Ishikawa (cell line): ENCODE measurements around the gene TBL1Y.

Experiments
- CEBPB ChIP-seq: IDR thresholded peaks from 2 replicates; pipeline ENCODE4 v1.6.1; 2012
- CREB1 ChIP-seq: IDR thresholded peaks from 2 replicates; pipeline ENCODE4 v1.6.1; 2012; ENCODE audit warnings: low read depth
- EGR1 ChIP-seq: IDR thresholded peaks from 2 replicates; pipeline ENCODE4 v1.6.1; 2012
- EP300 ChIP-seq: IDR thresholded peaks from 2 replicates; pipeline ENCODE4 v1.6.1; 2012; ENCODE audit warnings: borderline replicate concordance
- FOXM1 ChIP-seq: IDR thresholded peaks from 2 replicates; pipeline ENCODE4 v1.6.1; 2012; ENCODE audit warnings: low read depth, borderline replicate concordance
- NFIC ChIP-seq: IDR thresholded peaks from 2 replicates; pipeline ENCODE4 v1.6.1; 2012
- RAD21 ChIP-seq: IDR thresholded peaks from 2 replicates; pipeline ENCODE4 v1.6.1; 2012; ENCODE audit warnings: low read depth
- TAF1 ChIP-seq: IDR thresholded peaks from 2 replicates; pipeline ENCODE4 v1.6.1; 2012; ENCODE audit warnings: low read depth, mild to moderate bottlenecking
- TCF12 ChIP-seq: IDR thresholded peaks from 2 replicates; pipeline ENCODE4 v1.6.1; 2012; ENCODE audit warnings: low read depth
- TEAD4 ChIP-seq: IDR thresholded peaks from 2 replicates; pipeline ENCODE4 v1.6.1; 2012
- YY1 ChIP-seq: IDR thresholded peaks from 2 replicates; pipeline ENCODE4 v1.6.1; 2012; ENCODE audit warnings: low read depth
- ZBTB7A ChIP-seq: IDR thresholded peaks from 2 replicates; pipeline ENCODE4 v1.6.1; 2012; ENCODE audit warnings: low read depth
- TF ChIP-seq, protein P1 (sequence below): IDR thresholded peaks from 2 replicates; pipeline ENCODE4 v1.6.1; 2012; ENCODE audit warnings: low read depth, mild to moderate bottlenecking
- TF ChIP-seq, protein P2 (sequence below): IDR thresholded peaks from 2 replicates; pipeline ENCODE4 v1.6.1; 2012
- TF ChIP-seq, protein P3 (sequence below): IDR thresholded peaks from 2 replicates; pipeline ENCODE4 v1.6.1; 2012

Gene TBL1Y

DNA sequence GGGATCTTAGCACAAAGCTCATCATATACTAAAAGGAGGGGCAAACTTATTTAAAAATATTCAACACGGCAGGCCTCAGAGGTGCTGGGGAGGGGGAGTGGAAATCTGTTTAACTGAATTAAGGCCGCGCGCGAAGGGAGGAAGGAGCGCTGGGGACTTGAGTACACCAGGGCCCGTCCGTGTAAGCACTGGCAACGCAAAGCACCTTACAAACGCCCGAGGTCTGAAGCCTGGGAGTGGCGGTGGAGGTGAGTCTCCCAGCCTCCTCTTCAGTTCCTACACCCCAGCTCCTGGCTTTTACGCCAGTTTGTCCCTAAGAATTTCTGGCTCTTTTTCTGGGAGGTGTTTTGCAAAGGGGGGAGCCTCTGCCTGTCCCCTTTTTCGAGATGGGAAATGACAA is 641 bp upstream of the TBL1Y start:
- TF ChIP-seq ZBTB7A (no peak), RAD21 (no peak), EP300 (no peak), CREB1 (no peak), CEBPB (no peak), YY1 (no peak), TEAD4 (no peak), NFIC (no peak), EGR1 (no peak), FOXM1 (no peak), TCF12 (no peak), TAF1 (no peak)
- TF ChIP-seq, protein P1, sequence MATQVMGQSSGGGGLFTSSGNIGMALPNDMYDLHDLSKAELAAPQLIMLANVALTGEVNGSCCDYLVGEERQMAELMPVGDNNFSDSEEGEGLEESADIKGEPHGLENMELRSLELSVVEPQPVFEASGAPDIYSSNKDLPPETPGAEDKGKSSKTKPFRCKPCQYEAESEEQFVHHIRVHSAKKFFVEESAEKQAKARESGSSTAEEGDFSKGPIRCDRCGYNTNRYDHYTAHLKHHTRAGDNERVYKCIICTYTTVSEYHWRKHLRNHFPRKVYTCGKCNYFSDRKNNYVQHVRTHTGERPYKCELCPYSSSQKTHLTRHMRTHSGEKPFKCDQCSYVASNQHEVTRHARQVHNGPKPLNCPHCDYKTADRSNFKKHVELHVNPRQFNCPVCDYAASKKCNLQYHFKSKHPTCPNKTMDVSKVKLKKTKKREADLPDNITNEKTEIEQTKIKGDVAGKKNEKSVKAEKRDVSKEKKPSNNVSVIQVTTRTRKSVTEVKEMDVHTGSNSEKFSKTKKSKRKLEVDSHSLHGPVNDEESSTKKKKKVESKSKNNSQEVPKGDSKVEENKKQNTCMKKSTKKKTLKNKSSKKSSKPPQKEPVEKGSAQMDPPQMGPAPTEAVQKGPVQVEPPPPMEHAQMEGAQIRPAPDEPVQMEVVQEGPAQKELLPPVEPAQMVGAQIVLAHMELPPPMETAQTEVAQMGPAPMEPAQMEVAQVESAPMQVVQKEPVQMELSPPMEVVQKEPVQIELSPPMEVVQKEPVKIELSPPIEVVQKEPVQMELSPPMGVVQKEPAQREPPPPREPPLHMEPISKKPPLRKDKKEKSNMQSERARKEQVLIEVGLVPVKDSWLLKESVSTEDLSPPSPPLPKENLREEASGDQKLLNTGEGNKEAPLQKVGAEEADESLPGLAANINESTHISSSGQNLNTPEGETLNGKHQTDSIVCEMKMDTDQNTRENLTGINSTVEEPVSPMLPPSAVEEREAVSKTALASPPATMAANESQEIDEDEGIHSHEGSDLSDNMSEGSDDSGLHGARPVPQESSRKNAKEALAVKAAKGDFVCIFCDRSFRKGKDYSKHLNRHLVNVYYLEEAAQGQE: no peak
- TF ChIP-seq, protein P2, sequence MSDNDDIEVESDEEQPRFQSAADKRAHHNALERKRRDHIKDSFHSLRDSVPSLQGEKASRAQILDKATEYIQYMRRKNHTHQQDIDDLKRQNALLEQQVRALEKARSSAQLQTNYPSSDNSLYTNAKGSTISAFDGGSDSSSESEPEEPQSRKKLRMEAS: no peak
- TF ChIP-seq, protein P3, sequence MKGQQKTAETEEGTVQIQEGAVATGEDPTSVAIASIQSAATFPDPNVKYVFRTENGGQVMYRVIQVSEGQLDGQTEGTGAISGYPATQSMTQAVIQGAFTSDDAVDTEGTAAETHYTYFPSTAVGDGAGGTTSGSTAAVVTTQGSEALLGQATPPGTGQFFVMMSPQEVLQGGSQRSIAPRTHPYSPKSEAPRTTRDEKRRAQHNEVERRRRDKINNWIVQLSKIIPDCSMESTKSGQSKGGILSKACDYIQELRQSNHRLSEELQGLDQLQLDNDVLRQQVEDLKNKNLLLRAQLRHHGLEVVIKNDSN: no peak

DNA sequence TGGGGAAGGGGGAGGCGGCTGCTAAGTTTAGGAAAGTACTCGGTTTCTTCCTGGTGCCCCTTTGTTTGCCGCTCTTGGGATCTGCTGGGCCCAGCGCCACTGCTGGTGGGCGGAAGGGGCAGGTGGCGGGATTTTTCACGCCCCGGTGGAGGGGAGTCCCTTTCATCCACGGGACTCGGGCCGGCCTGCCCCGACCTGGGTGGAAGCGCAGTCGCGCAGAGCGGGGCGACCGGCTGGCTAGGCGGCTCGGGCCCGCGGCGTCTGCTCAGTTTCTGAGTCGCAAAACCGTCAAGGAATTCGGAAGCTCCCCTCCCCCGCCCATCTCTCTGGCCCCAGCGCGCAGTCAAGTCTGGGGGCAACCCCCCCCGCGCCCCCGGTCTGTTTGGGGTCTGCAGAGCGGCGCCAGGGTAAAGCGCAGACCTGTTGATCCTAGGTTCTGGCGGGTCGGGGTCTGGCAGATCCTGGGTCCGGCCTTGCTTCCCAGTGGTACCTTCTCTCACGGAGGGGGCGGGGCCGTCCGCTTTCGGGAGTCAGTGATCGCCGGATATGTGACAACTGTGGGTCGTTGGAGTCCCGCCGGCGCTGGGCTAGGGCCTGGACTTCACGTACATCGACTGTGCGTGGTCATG is 870 bp downstream of the TBL1Y start, which contains the start of gene AMELY:
AMELY (minus strand) TSS at position 500 of the 629 bp plus-strand sequence. CDS start 39,144 bp downstream, outside the sequence.
- no peak for TF ChIP-seq RAD21
- TF ChIP-seq CREB1: no peak
- no peak for TF ChIP-seq NFIC
- no peak for TF ChIP-seq FOXM1
- no peak for TF ChIP-seq ZBTB7A
- no peak for TF ChIP-seq TCF12
- TF ChIP-seq YY1: no peak
- TF ChIP-seq, protein P2: no peak
- no peak for TF ChIP-seq TAF1
- no peak for TF ChIP-seq CEBPB
- TF ChIP-seq TEAD4: no peak
- TF ChIP-seq, protein P1: no peak
- TF ChIP-seq EGR1: no peak
- TF ChIP-seq EP300: no peak
- TF ChIP-seq, protein P3: no peak

DNA sequence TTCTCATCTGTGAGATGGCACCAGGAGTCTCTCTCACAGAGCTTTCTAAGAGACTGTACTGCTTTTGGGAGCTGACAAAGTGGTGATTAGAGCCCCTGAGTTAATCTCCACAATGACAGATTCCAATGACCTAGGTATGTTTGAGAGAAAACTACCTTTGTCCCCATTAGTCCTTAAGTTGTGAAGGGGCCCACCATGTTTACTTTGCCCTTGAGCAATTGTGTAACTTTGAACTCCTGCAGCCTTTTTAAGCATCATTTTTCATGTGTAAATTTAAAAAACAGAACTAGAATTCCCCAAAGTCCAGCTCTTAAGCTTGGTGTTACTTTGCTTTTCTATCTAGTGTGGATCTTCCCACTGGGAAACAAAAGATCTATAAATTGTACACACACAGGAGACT is 2.9 kb downstream of the TBL1Y start:
- TF ChIP-seq NFIC: no peak
- TF ChIP-seq FOXM1: no peak
- TF ChIP-seq RAD21: no peak
- no peak for TF ChIP-seq ZBTB7A
- no peak for TF ChIP-seq CREB1
- no peak for TF ChIP-seq CEBPB
- no peak for TF ChIP-seq TEAD4
- TF ChIP-seq TAF1: no peak
- TF ChIP-seq, protein P1: no peak
- TF ChIP-seq, protein P3: no peak
- no peak for TF ChIP-seq EP300
- TF ChIP-seq YY1: no peak
- TF ChIP-seq EGR1: no peak
- TF ChIP-seq TCF12: no peak
- TF ChIP-seq, protein P2: no peak
